Skeletal muscle satellite cell (primary cell): ENCODE measurements around the gene PTPRT.

Experiments
- H3K27me3 ChIP-seq: 2 replicates; pipeline ENCODE4 v1.7.0; 2013; ENCODE audit warnings: low read length; ENCODE audit not compliant: control insufficient read depth, insufficient read depth
- H3K36me3 ChIP-seq: 2 replicates; pipeline ENCODE4 v1.7.0; 2013; ENCODE audit warnings: mild to moderate bottlenecking, control low read depth, low read length; ENCODE audit not compliant: insufficient read depth
- H3K4me1 ChIP-seq: 2 replicates; pipeline ENCODE4 v1.7.0; 2013; ENCODE audit warnings: low read length; ENCODE audit not compliant: control insufficient read depth, insufficient read depth
- H3K4me2 ChIP-seq: 2 replicates; pipeline ENCODE4 v1.7.0; 2013; ENCODE audit warnings: mild to moderate bottlenecking, low read length
- H3K4me3 ChIP-seq: 2 replicates; pipeline ENCODE4 v1.7.0; 2013; ENCODE audit warnings: low read length
- H3K9ac ChIP-seq: 2 replicates; pipeline ENCODE4 v1.7.0; 2013; ENCODE audit warnings: mild to moderate bottlenecking, low read depth, low read length, moderate library complexity
- H3K9me3 ChIP-seq: replicated peaks from 2 replicates; pipeline ENCODE4 v1.7.0; 2013; ENCODE audit warnings: mild to moderate bottlenecking, control low read depth, low read length

Gene PTPRT

DNA sequence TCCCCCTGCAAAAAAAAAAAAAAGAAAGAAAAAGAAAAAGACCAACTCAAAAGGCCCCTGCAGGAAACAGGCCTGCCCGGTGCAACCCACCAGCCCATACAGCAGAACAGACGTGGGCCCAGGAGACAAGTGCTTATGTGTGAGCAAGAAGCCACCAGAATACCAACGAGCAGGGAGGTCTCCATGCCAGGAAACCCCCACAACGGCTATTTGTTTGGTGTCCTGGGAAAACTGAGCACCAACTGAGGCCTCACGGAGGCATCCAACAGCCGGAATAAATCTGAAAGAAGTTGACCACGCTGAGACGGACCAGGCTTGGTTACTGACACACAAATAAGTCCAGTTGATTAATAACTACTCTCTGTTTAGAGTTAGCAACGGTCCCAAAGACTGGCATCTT lies 29.7 kb downstream of the PTPRT start:
- no peak overlapping the region for H3K4me2 ChIP-seq
- no peaks in the 10 kb centered on the region for H3K9me3 ChIP-seq
- H3K4me1 ChIP-seq, result no peaks in the 10 kb centered on the region
- H3K4me3 ChIP-seq, result no peak overlapping the region
- H3K9ac ChIP-seq, result no peak overlapping the region
- no peaks in the 10 kb centered on the region for H3K36me3 ChIP-seq
- no peaks in the 10 kb centered on the region for H3K27me3 ChIP-seq

DNA sequence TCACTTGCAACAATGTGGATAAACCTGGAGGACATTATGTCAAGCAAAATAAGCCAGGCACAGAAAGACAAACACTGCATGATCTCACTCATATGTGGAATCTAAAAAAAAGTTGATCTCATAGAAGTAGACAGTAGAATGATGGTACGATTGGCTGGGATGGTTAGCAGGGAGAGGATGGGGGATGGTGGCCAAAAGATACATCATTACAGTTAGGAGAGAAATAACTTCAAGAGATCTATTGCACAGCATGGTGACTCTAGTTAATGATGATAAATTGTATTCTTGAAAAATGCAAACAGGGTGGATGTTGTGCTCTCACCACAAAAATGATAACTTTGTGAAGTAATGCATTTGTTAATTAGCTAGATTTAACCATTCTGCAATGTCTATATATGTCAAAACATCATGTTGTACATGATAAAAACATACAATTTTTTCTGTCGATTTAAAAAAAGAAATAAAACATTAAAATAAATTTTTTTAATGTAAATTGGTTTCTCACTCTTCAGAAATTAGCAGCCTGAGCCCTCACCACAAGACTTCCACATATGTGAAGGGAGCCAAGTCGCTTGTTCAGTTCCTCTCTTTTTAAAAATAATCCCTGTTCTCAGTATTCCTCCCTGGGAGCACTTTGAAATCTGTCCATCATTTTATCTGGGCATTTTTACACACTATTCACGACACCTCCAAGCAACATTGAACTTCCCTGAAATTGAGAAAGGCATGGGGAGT lies 34.2 kb downstream of the PTPRT start:
- no peaks in the 10 kb centered on the region for H3K27me3 ChIP-seq

DNA sequence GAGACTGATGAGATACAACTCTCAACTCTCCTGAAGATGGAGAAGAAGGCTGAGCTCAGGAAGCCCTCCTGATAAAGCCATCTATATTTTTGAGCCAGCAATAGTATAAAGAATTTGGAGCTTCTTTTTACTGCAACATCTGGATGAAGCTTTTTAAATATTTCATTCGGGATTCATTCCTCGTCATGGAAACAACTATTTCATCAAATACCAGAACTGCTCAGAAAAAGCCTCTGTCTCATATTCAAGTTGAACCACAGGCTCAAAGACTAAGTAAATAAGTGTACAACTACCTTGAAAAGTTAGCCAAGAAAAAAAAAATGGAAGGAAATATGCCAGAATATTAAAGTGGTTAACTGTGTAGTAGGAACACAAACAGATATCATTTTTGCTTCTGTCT lies 37.8 kb downstream of the PTPRT start:
- H3K27me3 ChIP-seq, result no peaks in the 10 kb centered on the region
- H3K4me1 ChIP-seq, result no peaks in the 10 kb centered on the region
- H3K4me2 ChIP-seq, result no peak overlapping the region
- H3K9me3 ChIP-seq, result peaks cover 12% of the 10 kb centered on the region
- H3K4me3 ChIP-seq, result no peak overlapping the region
- H3K9ac ChIP-seq, result no peak overlapping the region
- no peaks in the 10 kb centered on the region for H3K36me3 ChIP-seq

More for the DNA sequence above, 34.2 kb downstream of the PTPRT start:
- Histone ChIP-seq H3K4me2 (no peak overlapping the region), H3K4me3 (no peak overlapping the region), H3K9me3 (no peaks in the 10 kb centered on the region), H3K9ac (no peak overlapping the region), H3K4me1 (no peaks in the 10 kb centered on the region), H3K36me3 (no peaks in the 10 kb centered on the region)

DNA sequence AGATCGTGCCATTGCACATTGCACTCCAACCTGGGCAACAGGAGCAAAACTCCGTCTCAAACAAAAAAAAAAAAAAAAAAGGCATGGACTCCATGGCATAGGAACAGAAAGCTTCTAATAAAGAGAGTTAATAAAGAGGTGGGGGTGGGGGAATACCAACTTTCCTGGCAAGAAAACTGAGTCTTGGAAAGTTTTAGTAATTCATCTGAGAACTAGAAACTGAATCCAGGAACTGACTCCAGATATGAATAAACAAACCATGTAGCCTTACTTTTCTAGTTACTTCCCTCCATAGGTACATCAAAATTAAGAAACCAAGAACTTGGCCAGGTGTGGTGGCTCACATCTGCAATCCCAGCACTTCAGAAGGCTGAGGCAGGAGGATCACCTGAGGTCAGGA lies 38.5 kb downstream of the PTPRT start:
- Histone ChIP-seq H3K4me1 (no peaks in the 10 kb centered on the region), H3K36me3 (no peaks in the 10 kb centered on the region), H3K4me3 (no peak overlapping the region), H3K27me3 (no peaks in the 10 kb centered on the region), H3K4me2 (no peak overlapping the region), H3K9me3 (peaks cover 12% of the 10 kb centered on the region), H3K9ac (no peak overlapping the region)

DNA sequence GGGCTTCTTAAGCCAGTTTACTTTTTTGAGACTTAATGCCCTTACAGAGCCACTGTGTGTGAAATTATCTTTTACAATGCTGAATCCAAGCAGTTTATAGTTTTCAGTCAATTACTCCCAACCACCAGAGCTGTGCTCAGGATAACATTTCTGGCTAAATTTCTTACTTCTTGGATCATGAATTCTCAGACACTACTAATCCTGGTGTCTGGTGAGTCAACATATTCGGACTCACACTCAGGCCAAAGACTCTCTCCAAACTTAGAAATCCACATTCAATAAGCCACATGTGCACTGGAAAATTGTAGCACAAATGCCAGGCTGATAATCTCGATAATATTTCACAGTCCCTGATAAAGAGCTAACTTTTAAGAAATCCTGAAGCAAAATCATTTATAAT lies 49.0 kb downstream of the PTPRT start:
- no peaks in the 10 kb centered on the region for H3K27me3 ChIP-seq
- no peak overlapping the region for H3K4me3 ChIP-seq
- H3K9ac ChIP-seq, result no peak overlapping the region
- H3K4me2 ChIP-seq, result no peak overlapping the region
- H3K9me3 ChIP-seq, result peaks cover 19% of the 10 kb centered on the region
- no peaks in the 10 kb centered on the region for H3K36me3 ChIP-seq
- H3K4me1 ChIP-seq, result no peaks in the 10 kb centered on the region

DNA sequence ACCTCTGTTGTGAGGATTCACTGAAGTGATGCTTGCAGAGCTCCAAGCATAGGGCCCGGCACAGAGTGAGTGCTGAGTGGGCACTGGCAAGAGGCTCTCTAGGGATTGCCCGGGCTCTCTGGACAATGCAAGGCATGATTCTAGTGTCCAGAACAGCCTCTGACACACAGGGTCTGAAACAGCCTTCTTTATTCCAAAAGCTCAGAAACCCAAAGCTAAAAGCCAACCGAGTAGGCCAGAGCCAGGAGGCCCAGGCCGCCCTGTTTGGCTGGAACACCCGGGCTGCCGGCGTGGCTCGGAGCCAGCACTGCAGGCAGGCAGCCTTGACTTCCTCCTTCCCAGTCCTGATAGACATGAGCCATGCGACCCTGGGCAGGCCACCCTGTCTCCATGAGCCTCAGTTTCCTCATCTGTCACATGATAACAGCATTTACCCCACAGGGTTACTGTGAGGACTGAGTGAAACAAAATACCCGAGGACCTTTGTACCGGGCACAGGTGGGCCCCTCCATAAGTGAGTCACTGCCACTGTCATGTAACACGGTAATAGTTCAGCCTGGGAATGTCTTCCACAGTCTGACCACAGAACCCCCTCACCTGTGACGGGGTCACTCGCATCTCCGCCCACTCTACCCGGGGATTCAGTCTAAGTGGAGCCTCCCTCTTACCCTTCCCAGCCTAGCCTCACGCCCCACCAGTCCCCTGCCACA lies 51.5 kb downstream of the PTPRT start:
- Histone ChIP-seq H3K9ac (no peak overlapping the region), H3K4me1 (no peaks in the 10 kb centered on the region), H3K9me3 (peaks cover 9% of the 10 kb centered on the region), H3K4me3 (no peak overlapping the region), H3K36me3 (no peaks in the 10 kb centered on the region), H3K27me3 (no peaks in the 10 kb centered on the region), H3K4me2 (no peak overlapping the region)

DNA sequence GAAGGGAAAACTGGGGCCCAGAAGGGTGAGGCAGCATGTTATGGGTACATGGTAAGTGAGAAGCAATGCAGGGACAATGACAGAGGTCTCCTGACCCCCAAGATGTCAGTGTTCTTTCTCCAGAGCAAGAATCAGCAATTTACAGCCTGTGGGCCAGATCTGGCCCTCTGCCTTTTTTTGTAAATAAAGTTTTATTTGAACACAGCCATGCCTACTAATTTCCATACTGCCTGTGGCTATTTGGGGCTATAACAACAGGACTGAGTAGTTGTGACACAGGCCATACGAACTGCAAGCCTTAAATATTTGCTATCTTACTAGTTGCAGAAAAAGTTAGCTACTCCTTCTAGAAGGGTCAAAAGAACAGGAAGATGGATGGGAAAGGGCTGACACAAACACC lies 52.5 kb downstream of the PTPRT start:
- H3K4me3 ChIP-seq, result no peak overlapping the region
- H3K9me3 ChIP-seq, result peaks cover 9% of the 10 kb centered on the region
- no peaks in the 10 kb centered on the region for H3K4me1 ChIP-seq
- no peaks in the 10 kb centered on the region for H3K36me3 ChIP-seq
- no peaks in the 10 kb centered on the region for H3K27me3 ChIP-seq
- H3K4me2 ChIP-seq, result no peak overlapping the region
- no peak overlapping the region for H3K9ac ChIP-seq

DNA sequence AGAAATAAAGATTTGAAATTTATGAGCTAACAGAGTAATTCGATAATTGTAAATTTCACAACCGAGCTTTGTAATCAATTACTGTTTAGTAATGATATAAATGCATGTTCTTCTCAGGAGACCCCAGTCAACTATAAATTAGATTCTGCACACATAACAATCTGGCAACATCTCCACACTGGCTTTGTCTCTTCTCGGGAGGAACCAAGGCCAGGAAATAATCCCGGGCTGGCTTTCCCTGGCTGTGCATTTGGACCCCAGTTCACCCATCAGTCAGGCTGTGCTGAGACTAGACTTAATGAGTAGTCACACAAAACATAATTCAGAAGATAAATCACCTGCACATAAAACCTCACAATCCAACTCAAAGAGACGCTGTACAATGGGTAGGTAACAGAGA lies 65.5 kb downstream of the PTPRT start:
- no peaks in the 10 kb centered on the region for H3K36me3 ChIP-seq
- no peak overlapping the region for H3K9ac ChIP-seq
- H3K4me3 ChIP-seq, result no peak overlapping the region
- no peak overlapping the region for H3K4me2 ChIP-seq
- H3K4me1 ChIP-seq, result no peaks in the 10 kb centered on the region
- peaks cover 11% of the 10 kb centered on the region for H3K9me3 ChIP-seq
- no peaks in the 10 kb centered on the region for H3K27me3 ChIP-seq

DNA sequence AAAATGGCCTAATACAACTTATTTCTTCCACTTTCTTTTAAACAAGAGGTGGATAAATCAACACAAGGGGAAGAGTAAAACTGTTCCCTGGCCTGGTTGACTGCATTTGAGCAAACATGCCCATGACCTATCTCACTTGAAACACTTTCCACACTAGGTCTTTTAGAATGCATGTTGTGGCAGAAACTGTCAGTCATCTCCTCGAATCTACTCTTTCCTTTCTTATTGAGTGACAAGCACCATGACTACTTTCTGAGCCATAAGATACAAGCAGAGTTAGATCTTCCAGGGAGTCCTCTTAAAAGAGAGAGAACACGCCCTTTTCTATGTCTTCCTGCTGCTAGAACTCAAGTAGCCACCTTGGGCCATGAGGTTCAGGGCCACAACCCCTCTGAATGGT lies 66.5 kb downstream of the PTPRT start:
- Histone ChIP-seq H3K4me1 (no peaks in the 10 kb centered on the region), H3K9ac (no peak overlapping the region), H3K36me3 (no peaks in the 10 kb centered on the region), H3K27me3 (no peaks in the 10 kb centered on the region), H3K4me2 (no peak overlapping the region), H3K9me3 (peaks cover 3% of the 10 kb centered on the region), H3K4me3 (no peak overlapping the region)

DNA sequence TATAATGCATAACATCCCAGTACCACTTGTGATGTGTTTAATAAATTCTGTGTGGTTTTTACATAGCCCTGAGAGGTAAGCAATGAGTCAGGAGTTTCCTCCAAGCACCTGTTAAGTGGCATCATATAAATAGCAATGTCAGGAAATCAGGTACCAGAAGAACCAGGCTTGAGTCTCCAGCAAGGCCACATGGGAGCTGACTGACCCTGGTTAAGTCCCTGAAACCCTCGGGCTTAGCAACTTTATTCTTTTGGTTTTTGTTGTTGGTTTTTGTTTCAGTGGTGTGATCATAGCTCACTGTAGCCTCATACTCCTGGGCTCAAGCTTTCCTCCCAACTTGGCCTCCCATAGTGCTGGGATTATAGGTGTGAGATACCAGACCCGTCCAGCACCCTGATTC lies 70.0 kb downstream of the PTPRT start:
- H3K9ac ChIP-seq, result no peak overlapping the region
- H3K27me3 ChIP-seq, result no peaks in the 10 kb centered on the region
- H3K36me3 ChIP-seq, result no peaks in the 10 kb centered on the region
- no peak overlapping the region for H3K4me2 ChIP-seq
- H3K9me3 ChIP-seq, result peaks cover 12% of the 10 kb centered on the region
- no peak overlapping the region for H3K4me3 ChIP-seq
- no peaks in the 10 kb centered on the region for H3K4me1 ChIP-seq

DNA sequence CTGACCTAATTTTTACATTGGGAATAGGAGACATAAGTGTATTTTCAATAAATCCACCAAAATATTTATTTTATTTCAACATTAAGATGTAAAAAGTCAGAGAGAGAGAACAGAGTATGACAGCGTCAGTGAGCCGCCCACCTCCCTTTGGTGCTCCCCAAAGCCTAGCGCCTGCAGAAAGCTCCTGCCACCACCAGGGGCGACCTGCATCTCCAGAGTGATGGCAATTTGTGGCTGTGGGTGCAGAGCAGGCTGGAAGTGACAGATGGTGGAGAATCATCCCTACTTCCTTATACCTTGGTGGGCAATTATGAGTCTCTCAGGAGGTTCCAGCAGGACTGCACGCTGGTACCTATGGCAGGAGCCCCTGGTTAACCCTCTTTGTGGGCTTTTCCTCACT lies 87.3 kb downstream of the PTPRT start:
- Histone ChIP-seq H3K36me3 (no peaks in the 10 kb centered on the region), H3K9ac (no peak overlapping the region), H3K4me3 (no peak overlapping the region), H3K27me3 (no peaks in the 10 kb centered on the region), H3K4me1 (no peaks in the 10 kb centered on the region), H3K9me3 (peaks cover 17% of the 10 kb centered on the region), H3K4me2 (no peak overlapping the region)

DNA sequence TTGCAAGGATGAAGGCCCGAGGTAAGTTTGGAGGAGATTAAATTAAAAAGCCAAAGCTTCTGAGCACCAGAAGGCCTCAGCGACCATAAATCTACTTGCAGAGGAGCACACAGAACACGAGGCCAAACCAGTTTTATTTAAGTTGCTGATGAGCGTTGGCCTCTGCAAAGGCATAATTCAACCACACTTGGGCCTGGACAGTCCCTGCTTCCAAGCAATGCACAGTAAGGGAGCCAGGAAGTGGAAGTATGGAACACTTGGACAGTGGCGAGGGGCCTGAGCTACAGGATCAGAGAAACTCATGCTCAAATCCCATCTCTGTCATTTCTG lies 92.8 kb downstream of the PTPRT start:
- H3K4me2 ChIP-seq, result no peak overlapping the region
- H3K27me3 ChIP-seq, result no peaks in the 10 kb centered on the region
- no peak overlapping the region for H3K4me3 ChIP-seq
- no peak overlapping the region for H3K9ac ChIP-seq
- peaks cover 16% of the 10 kb centered on the region for H3K9me3 ChIP-seq
- no peaks in the 10 kb centered on the region for H3K36me3 ChIP-seq
- H3K4me1 ChIP-seq, result no peaks in the 10 kb centered on the region
